CD14-positive monocyte (primary cell): ENCODE measurements around the gene SH3GLB2. TPM values are rescaled to one million over a fixed set of nuclear protein-coding genes. Genes with fewer than 3 reads are reported as not detected.

Experiments used
- DNase-seq, 3 donors: peaks; one replicate each; pipeline ENCODE4 v3.0.0-alpha.2; 2011 to 2022
- H2AFZ ChIP-seq: 2 replicates; pipeline ENCODE4 v1.6.0; 2012; ENCODE audit warnings: mild to moderate bottlenecking, low read depth, low read length, inconsistent platforms; ENCODE audit not compliant: insufficient read depth, poor library complexity, severe bottlenecking
- H3K27ac ChIP-seq, 2 donors: 1 replicate in 1 of 2; 2 replicates in 1 of 2; pipeline ENCODE4 v1.5.1; 2012 to 2013; ENCODE audit warnings: low read length in 2 of 2, control low read depth in 1 of 2, inconsistent platforms in 1 of 2, low read depth in 1 of 2, mild to moderate bottlenecking in 1 of 2
- H3K27me3 ChIP-seq, 2 donors: one replicate each; pipeline versions ENCODE4 v1.6.0 to v1.6.1; 2011 to 2013; ENCODE audit warnings: low read length in 2 of 2; ENCODE audit not compliant: control insufficient read depth in 2 of 2, insufficient read depth in 2 of 2
- H3K36me3 ChIP-seq, 2 donors: replicated peaks in 1 of 2; 1 replicate in 1 of 2; 2 replicates in 1 of 2; pipeline versions ENCODE4 v1.5.1 to v1.6.1; 2012 to 2013; ENCODE audit warnings: low read length in 2 of 2, control low read depth in 1 of 2, inconsistent platforms in 1 of 2, mild to moderate bottlenecking in 1 of 2; ENCODE audit not compliant: insufficient read depth in 2 of 2, control insufficient read depth in 1 of 2
- H3K4me1 ChIP-seq, 2 donors: 1 replicate in 1 of 2; 2 replicates in 1 of 2; pipeline versions ENCODE4 v1.5.1 to v1.6.1; 2012 to 2013; ENCODE audit warnings: low read length in 2 of 2, control low read depth in 1 of 2, inconsistent platforms in 1 of 2, mild to moderate bottlenecking in 1 of 2, moderate library complexity in 1 of 2; ENCODE audit not compliant: insufficient read depth in 2 of 2, control insufficient read depth in 1 of 2
- H3K4me2 ChIP-seq: replicated peaks from 2 replicates; pipeline ENCODE3; 2012; ENCODE audit warnings: low read length, moderate library complexity, mild to moderate bottlenecking; ENCODE audit not compliant: poor library complexity, severe bottlenecking; ENCODE audit errors: extremely low read depth
- H3K4me3 ChIP-seq, 3 experiments: fragments of 200-600 bp in 1 of 3; sonication (generic) in 1 of 3; replicated peaks in 1 of 3; 1 replicate in 2 of 3; 2 replicates in 1 of 3; pipeline ENCODE4 v1.5.1; 2011 to 2013; ENCODE audit warnings: low read length in 3 of 3, mild to moderate bottlenecking in 3 of 3, control low read depth in 2 of 3, low read depth in 2 of 3, inconsistent platforms in 1 of 3, moderate library complexity in 1 of 3
- H3K79me2 ChIP-seq: 2 replicates; pipeline ENCODE4 v1.6.0; 2012; ENCODE audit warnings: mild to moderate bottlenecking, control low read depth, inconsistent platforms, low read length, moderate library complexity; ENCODE audit not compliant: insufficient read depth
- H3K9ac ChIP-seq: 2 replicates; pipeline ENCODE4 v1.6.0; 2017; ENCODE audit warnings: low read length, mild to moderate bottlenecking; ENCODE audit not compliant: insufficient read depth, poor library complexity, severe bottlenecking
- H3K9me3 ChIP-seq, 2 donors: replicated peaks in 1 of 2; 1 replicate in 1 of 2; 2 replicates in 1 of 2; pipeline versions ENCODE4 v1.5.1 to v1.6.1; 2012 to 2013; ENCODE audit warnings: low read length in 2 of 2, control low read depth in 1 of 2; ENCODE audit not compliant: control insufficient read depth in 1 of 2, insufficient read depth in 1 of 2
- H4K20me1 ChIP-seq: 2 replicates; pipeline ENCODE4 v1.6.0; 2012; ENCODE audit warnings: mild to moderate bottlenecking, low read length, control low read depth, moderate library complexity; ENCODE audit not compliant: insufficient read depth
- H3K27ac Mint-ChIP-seq, 7 donors: one replicate each; pipeline ENCODE4 v1.8.0; 2020; ENCODE audit warnings: mild to moderate bottlenecking in 7 of 7, mixed read lengths in 7 of 7, moderate library complexity in 6 of 7, inconsistent platforms in 2 of 7
- H3K27me3 Mint-ChIP-seq, 3 donors: one replicate each; pipeline ENCODE4 v1.8.0; 2021 to 2022; ENCODE audit warnings: low read depth in 3 of 3, mild to moderate bottlenecking in 3 of 3, mixed read lengths in 3 of 3, moderate library complexity in 3 of 3, inconsistent platforms in 1 of 3
- H3K36me3 Mint-ChIP-seq, 2 donors: one replicate each; pipeline ENCODE4 v1.8.0; 2020; ENCODE audit warnings: mixed read lengths in 2 of 2, inconsistent platforms in 1 of 2, mild to moderate bottlenecking in 1 of 2
- H3K4me1 Mint-ChIP-seq: one replicate; pipeline ENCODE4 v1.8.0; 2020; ENCODE audit warnings: mild to moderate bottlenecking, mixed read lengths
- H3K4me3 Mint-ChIP-seq, 2 donors: one replicate each; pipeline ENCODE4 v1.8.0; 2020; ENCODE audit warnings: mild to moderate bottlenecking in 2 of 2, mixed read lengths in 2 of 2, moderate library complexity in 1 of 2
- H3K9me3 Mint-ChIP-seq, 7 donors: one replicate each; pipeline ENCODE4 v1.8.0; 2020 to 2022; ENCODE audit warnings: mixed read lengths in 7 of 7, mild to moderate bottlenecking in 6 of 7, moderate library complexity in 6 of 7, inconsistent platforms in 2 of 7
- CTCF ChIP-seq: fragments of 200-600 bp; IDR thresholded peaks from one replicate; pipeline ENCODE4 v1.8.0; 2022; ENCODE audit warnings: antibody characterized with exemption, mild to moderate bottlenecking
- WGBS: methylation state at CpG from one replicate; pipeline ENCODE4 v1.1.5; 2013; ENCODE audit warnings: missing lambda C conversion rate; ENCODE audit not compliant: insufficient coverage; 5-methylcytosine and 5-hydroxymethylcytosine counted together
- intact Hi-C, 2 donors: fragments of 100-400 bp; cut with micrococcal nuclease; formaldehyde crosslinking; loops; one replicate each; pipeline versions ENCODE4 v1.15.0 to v1.15.1; 2023
- polyA plus RNA-seq, 3 donors: library from polyadenylated mRNA; depleted of rRNA in 1 of 3; unstranded in 2 of 3; stranded (reverse) in 1 of 3; fragments of 300-500 nt in 2 of 3; fragments of >200 nt in 1 of 3; fragmentation: Illumina TruSeq in 2 of 3; gene quantifications; 1 replicate in 2 of 3; 2 replicates in 1 of 3; pipeline ENCODE4 v1.2.3, GENCODE V29; 2012 to 2021

Gene SH3GLB2
- polyA plus RNA-seq, 3 donors: 8.0 to 77.0 (median 25.9) TPM

- 98% methylated on average over 11 of the region's 11 CpGs for WGBS
- no peak overlapping the region for H3K9ac ChIP-seq
- H3K27ac ChIP-seq: no peak overlapping the region
- no peaks in the 10 kb centered on the region for H4K20me1 ChIP-seq
- no peaks in the 10 kb centered on the region for H3K79me2 ChIP-seq
- peaks cover 0 to 4% (median 0%) of the 10 kb centered on the region in 3 donors for H3K27me3 Mint-ChIP-seq
- H3K27me3 ChIP-seq: no peaks in the 10 kb centered on the region
- H3K36me3 Mint-ChIP-seq: peaks cover 38 to 83% of the 10 kb centered on the region in 2 donors
- DNase-seq: no peak
- peaks cover 9% of the 10 kb centered on the region for H3K4me1 Mint-ChIP-seq
- no peak for TF ChIP-seq CTCF
- H3K36me3 ChIP-seq: peaks cover 30 to 55% of the 10 kb centered on the region in 2 donors
- H3K4me2 ChIP-seq: no peak overlapping the region
- H3K4me1 ChIP-seq: peaks cover 7 to 8% of the 10 kb centered on the region in 2 donors
- H3K4me3 ChIP-seq: no peak overlapping the region
- H3K9me3 Mint-ChIP-seq: no peaks in the 10 kb centered on the region
- intact Hi-C loops: no loop called here
- no peak overlapping the region for H2AFZ ChIP-seq
- H3K27ac Mint-ChIP-seq: no peak overlapping the region
- H3K9me3 ChIP-seq: no peaks in the 10 kb centered on the region
- no peak overlapping the region for H3K4me3 Mint-ChIP-seq
Measured at GRCh38 chr9:129013674-129014073, 14.5 kb downstream of the SH3GLB2 start.

- Histone ChIP-seq H3K4me3 (no peak overlapping the region), H3K4me1 (peaks cover 7 to 8% of the 10 kb centered on the region in 2 donors), H4K20me1 (no peaks in the 10 kb centered on the region), H2AFZ (no peak overlapping the region), H3K9me3 (no peaks in the 10 kb centered on the region), H3K79me2 (no peaks in the 10 kb centered on the region), H3K27ac (no peak overlapping the region), H3K4me2 (no peak overlapping the region), H3K36me3 (peaks cover 30 to 59% of the 10 kb centered on the region in 2 donors), H3K9ac (no peak overlapping the region), H3K27me3 (no peaks in the 10 kb centered on the region)
- Mint-ChIP-seq H3K4me3 (no peak overlapping the region), H3K4me1 (peaks cover 9% of the 10 kb centered on the region), H3K9me3 (no peaks in the 10 kb centered on the region), H3K36me3 (peaks cover 38 to 80% of the 10 kb centered on the region in 2 donors), H3K27me3 (peaks cover 0 to 2% (median 0%) of the 10 kb centered on the region in 3 donors), H3K27ac (no peak overlapping the region)
- intact Hi-C loops: no loop called here
- no peak for DNase-seq
- WGBS: 99% methylated on average over 9 of the region's 16 CpGs
- TF ChIP-seq CTCF: no peak
Measured at GRCh38 chr9:129012893-129013448, 15.2 kb downstream of the SH3GLB2 start.
